ENCODE results near the gene TRAF7. TPM values are rescaled to one million over a fixed set of nuclear protein-coding genes. Genes with fewer than 3 reads are reported as not detected.

Gene TRAF7
- total and polyA plus RNA-seq, 2 of the 13 experiments (the other 11 are each of a cell fraction or from before 2014, with no cell fraction given), result 47.9 to 65.6 TPM

DNA sequence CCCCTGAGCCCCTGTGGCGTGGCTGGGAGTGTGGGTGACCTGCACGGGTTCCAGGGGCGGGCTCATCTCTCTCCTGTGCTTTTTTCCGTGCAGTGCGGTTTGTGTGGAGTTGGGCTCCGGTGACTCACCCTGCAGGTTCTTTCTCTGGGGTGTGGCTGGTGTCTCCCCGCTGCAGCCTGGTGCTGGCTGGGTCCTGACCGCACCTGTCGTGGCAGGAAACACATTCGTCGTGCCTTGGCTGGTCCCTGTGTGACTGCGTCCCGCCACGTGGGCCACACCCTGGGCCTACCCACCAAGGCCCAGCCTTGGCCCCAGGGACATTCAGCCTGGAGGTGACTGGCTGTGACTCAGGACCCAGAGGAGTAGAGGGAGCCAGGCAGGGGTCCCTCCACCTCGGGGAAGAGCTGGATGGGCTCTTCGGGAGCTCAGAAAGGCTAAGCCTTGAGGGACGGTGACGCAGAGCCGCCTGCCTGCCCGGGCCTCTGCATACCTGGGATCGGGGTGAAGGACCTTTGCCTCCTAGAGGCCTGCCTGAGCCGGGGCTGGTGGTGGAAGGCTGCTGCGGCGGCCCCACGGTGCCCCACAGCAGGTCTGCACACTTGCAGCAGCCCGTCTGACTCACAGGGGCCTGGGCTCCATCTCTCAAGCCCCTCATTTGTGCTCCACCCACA, 7.8 kb downstream of the TRAF7 start (continued):
- TF ChIP-seq, protein P1, sequence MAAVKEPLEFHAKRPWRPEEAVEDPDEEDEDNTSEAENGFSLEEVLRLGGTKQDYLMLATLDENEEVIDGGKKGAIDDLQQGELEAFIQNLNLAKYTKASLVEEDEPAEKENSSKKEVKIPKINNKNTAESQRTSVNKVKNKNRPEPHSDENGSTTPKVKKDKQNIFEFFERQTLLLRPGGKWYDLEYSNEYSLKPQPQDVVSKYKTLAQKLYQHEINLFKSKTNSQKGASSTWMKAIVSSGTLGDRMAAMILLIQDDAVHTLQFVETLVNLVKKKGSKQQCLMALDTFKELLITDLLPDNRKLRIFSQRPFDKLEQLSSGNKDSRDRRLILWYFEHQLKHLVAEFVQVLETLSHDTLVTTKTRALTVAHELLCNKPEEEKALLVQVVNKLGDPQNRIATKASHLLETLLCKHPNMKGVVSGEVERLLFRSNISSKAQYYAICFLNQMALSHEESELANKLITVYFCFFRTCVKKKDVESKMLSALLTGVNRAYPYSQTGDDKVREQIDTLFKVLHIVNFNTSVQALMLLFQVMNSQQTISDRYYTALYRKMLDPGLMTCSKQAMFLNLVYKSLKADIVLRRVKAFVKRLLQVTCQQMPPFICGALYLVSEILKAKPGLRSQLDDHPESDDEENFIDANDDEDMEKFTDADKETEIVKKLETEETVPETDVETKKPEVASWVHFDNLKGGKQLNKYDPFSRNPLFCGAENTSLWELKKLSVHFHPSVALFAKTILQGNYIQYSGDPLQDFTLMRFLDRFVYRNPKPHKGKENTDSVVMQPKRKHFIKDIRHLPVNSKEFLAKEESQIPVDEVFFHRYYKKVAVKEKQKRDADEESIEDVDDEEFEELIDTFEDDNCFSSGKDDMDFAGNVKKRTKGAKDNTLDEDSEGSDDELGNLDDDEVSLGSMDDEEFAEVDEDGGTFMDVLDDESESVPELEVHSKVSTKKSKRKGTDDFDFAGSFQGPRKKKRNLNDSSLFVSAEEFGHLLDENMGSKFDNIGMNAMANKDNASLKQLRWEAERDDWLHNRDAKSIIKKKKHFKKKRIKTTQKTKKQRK (IDR thresholded peaks at IDR 0.05; ENCODE audit: low read length), result no peak
- TF ChIP-seq, protein P2, sequence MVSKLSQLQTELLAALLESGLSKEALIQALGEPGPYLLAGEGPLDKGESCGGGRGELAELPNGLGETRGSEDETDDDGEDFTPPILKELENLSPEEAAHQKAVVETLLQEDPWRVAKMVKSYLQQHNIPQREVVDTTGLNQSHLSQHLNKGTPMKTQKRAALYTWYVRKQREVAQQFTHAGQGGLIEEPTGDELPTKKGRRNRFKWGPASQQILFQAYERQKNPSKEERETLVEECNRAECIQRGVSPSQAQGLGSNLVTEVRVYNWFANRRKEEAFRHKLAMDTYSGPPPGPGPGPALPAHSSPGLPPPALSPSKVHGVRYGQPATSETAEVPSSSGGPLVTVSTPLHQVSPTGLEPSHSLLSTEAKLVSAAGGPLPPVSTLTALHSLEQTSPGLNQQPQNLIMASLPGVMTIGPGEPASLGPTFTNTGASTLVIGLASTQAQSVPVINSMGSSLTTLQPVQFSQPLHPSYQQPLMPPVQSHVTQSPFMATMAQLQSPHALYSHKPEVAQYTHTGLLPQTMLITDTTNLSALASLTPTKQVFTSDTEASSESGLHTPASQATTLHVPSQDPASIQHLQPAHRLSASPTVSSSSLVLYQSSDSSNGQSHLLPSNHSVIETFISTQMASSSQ (IDR thresholded peaks at IDR 0.05; ENCODE audit: low read depth), result no peak
- TF ChIP-seq, protein P2 (CRISPR knock-in tag; IDR thresholded peaks at IDR 0.05; ENCODE audit: borderline replicate concordance), result no peak
- TF ChIP-seq SCMH1 (CRISPR knock-in tag; IDR thresholded peaks at IDR 0.05; ENCODE audit: borderline replicate concordance) (no peak), TP53 (CRISPR knock-in tag; conservative IDR thresholded peaks at IDR 0.05) (no peak), ZNF782 (CRISPR knock-in tag; IDR thresholded peaks at IDR 0.05; ENCODE audit: borderline replicate concordance) (no peak), AKAP8 (CRISPR knock-in tag; IDR thresholded peaks at IDR 0.05) (peak; percentile 69; the same call in 1 of the 2 replicates), ZKSCAN1 (IDR thresholded peaks at IDR 0.05; ENCODE audit: low read length) (no peak), ZKSCAN5 (CRISPR knock-in tag; IDR thresholded peaks at IDR 0.05) (no peak), TEAD2 (CRISPR knock-in tag; IDR thresholded peaks at IDR 0.05) (no peak), ZNF619 (CRISPR knock-in tag; IDR thresholded peaks at IDR 0.05) (no peak), ELF3 (CRISPR knock-in tag; IDR thresholded peaks at IDR 0.05) (no peak), ZNF3 (CRISPR knock-in tag; IDR thresholded peaks at IDR 0.05) (no peak), FOXJ3 (CRISPR knock-in tag; IDR thresholded peaks at IDR 0.05; ENCODE audit: borderline replicate concordance) (no peak), ZNF670 (CRISPR knock-in tag; IDR thresholded peaks at IDR 0.05; ENCODE audit: borderline replicate concordance) (no peak), TRIM24 (CRISPR knock-in tag; IDR thresholded peaks at IDR 0.05) (no peak), MAFK (conservative IDR thresholded peaks at IDR 0.05 in 1 of 2, IDR thresholded peaks at IDR 0.05 in 1 of 2; ENCODE audit: low read length in 2 of 2) (no peak), ZNF629 (CRISPR knock-in tag; conservative IDR thresholded peaks at IDR 0.05) (no peak), POGK (CRISPR knock-in tag; conservative IDR thresholded peaks at IDR 0.05) (no peak)
- TF ChIP-seq, protein P3, sequence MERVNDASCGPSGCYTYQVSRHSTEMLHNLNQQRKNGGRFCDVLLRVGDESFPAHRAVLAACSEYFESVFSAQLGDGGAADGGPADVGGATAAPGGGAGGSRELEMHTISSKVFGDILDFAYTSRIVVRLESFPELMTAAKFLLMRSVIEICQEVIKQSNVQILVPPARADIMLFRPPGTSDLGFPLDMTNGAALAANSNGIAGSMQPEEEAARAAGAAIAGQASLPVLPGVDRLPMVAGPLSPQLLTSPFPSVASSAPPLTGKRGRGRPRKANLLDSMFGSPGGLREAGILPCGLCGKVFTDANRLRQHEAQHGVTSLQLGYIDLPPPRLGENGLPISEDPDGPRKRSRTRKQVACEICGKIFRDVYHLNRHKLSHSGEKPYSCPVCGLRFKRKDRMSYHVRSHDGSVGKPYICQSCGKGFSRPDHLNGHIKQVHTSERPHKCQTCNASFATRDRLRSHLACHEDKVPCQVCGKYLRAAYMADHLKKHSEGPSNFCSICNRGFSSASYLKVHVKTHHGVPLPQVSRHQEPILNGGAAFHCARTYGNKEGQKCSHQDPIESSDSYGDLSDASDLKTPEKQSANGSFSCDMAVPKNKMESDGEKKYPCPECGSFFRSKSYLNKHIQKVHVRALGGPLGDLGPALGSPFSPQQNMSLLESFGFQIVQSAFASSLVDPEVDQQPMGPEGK (CRISPR knock-in tag; IDR thresholded peaks at IDR 0.05), result no peak
